Measurements from ENCODE around the gene NIT1. TPM values are rescaled to one million over a fixed set of nuclear protein-coding genes. Genes with fewer than 3 reads are reported as not detected.

Gene NIT1
- total and polyA plus RNA-seq, 9 of the 15 experiments (the other 6 are each of a cell fraction or from before 2014, with no cell fraction given): 18.4 to 76.0 (median 33.7) TPM

GRCh38 chr1:161115132-161115711 lies 2.7 kb upstream of the NIT1 start (continued):
- TF ChIP-seq PBX2 (CRISPR knock-in tag; IDR thresholded peaks at IDR 0.05; ENCODE audit: low read depth): no peak
- no peak for TF ChIP-seq PBX2 (tag; conservative IDR thresholded peaks at IDR 0.05; ENCODE audit: low read depth)
- no peak for TF ChIP-seq TOE1 (IDR thresholded peaks at IDR 0.05; ENCODE audit: borderline replicate concordance)
- no peak for TF ChIP-seq TOE1 (CRISPR knock-in tag; IDR thresholded peaks at IDR 0.05; ENCODE audit: borderline replicate concordance, low read depth)
- peak; percentile 81 for TF ChIP-seq MEIS2 (IDR thresholded peaks at IDR 0.05; ENCODE audit: partially characterized antibody)
- TF ChIP-seq SRF (CRISPR knock-in tag; IDR thresholded peaks at IDR 0.05): 0 out of 4 replicates have a peak, but pooled peaks of 1 of the 2 experiments have one; percentile 5
- TF ChIP-seq, protein P1, sequence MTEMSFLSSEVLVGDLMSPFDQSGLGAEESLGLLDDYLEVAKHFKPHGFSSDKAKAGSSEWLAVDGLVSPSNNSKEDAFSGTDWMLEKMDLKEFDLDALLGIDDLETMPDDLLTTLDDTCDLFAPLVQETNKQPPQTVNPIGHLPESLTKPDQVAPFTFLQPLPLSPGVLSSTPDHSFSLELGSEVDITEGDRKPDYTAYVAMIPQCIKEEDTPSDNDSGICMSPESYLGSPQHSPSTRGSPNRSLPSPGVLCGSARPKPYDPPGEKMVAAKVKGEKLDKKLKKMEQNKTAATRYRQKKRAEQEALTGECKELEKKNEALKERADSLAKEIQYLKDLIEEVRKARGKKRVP (CRISPR knock-in tag; IDR thresholded peaks at IDR 0.05): peak; percentile 63; the same call in 1 of the 2 replicates

Measured in K562 (cell line).